ENCODE results near the gene CRIP1. TPM values are rescaled to one million over a fixed set of nuclear protein-coding genes. Genes with fewer than 3 reads are reported as not detected.

CRIP1 gene
- total RNA-seq, 1 experiment from 2014 or later, result 6.9 TPM

GRCh38 chr14:105517096-105517495, 30.4 kb downstream of the CRIP1 start:
- no peaks in the 10 kb centered on the region for H3K36me3 Mint-ChIP-seq (ENCODE audit: insufficient read depth in 1 of 3, low read depth in 3 of 3)
- DNase-seq, result no peak
- H3K4ac ChIP-seq (ENCODE audit: low read depth, low read length), result no peak overlapping the region
- no peaks in the 10 kb centered on the region for H4K20me1 ChIP-seq (ENCODE audit: control insufficient read depth, insufficient read depth, insufficient read length)
- H3K27me3 Mint-ChIP-seq (ENCODE audit: low read depth), result peaks cover 77% of the 10 kb centered on the region
- H3K79me2 ChIP-seq (ENCODE audit: insufficient read depth, low read length), result no peaks in the 10 kb centered on the region
- H3K79me1 ChIP-seq (ENCODE audit: insufficient read depth, low read depth, low read length, poor library complexity, severe bottlenecking), result no peaks in the 10 kb centered on the region
- H2AK5ac ChIP-seq (ENCODE audit: insufficient read length, low read length), result no peak overlapping the region
- H3K27me3 ChIP-seq (ENCODE audit: insufficient read depth, low read length), result no peaks in the 10 kb centered on the region
- no peak overlapping the region for H4K5ac ChIP-seq (ENCODE audit: insufficient read length, low read depth, low read length)
- H3K4me1 Mint-ChIP-seq, result no peaks in the 10 kb centered on the region
- peaks cover 0 to 52% of the 10 kb centered on the region in 2 experiments; a peak in 4 of 5 replicates for H3K9me3 Mint-ChIP-seq
- H3K4me2 ChIP-seq (ENCODE audit: insufficient read depth, insufficient read length, low read length), result no peak overlapping the region
- no peak overlapping the region for H3K14ac ChIP-seq (ENCODE audit: insufficient read depth, low read length)
- TF ChIP-seq CTCF (conservative IDR thresholded peaks at IDR 0.05), result no peak
- no peak overlapping the region for H2AFZ ChIP-seq (ENCODE audit: low read length)
- H2BK12ac ChIP-seq (ENCODE audit: insufficient read length, low read depth, low read length), result no peak overlapping the region
- H3K4me1 ChIP-seq (ENCODE audit: insufficient read depth, low read length), result no peaks in the 10 kb centered on the region
- no peaks in the 10 kb centered on the region for H3K23me2 ChIP-seq (ENCODE audit: insufficient read length, low read depth, low read length, poor library complexity, severe bottlenecking)
- H3K9me3 ChIP-seq (ENCODE audit: control insufficient read depth, low read depth, low read length), result no peaks in the 10 kb centered on the region
- no peak overlapping the region for H3K18ac ChIP-seq (ENCODE audit: insufficient read length, low read depth, low read length)
- no peak overlapping the region for H3T11ph ChIP-seq (ENCODE audit: low read length)
- no peak overlapping the region for H3K27ac Mint-ChIP-seq
- no peak overlapping the region for H3K27ac ChIP-seq (ENCODE audit: insufficient read length, low read depth, low read length)
- no peak overlapping the region for H4K91ac ChIP-seq (ENCODE audit: insufficient read length, low read depth, low read length)
- WGBS (ENCODE audit: extremely low coverage, insufficient read length, low lambda C conversion rate), result no CpG with 5 or more reads among the region's 5 CpGs
- no peak overlapping the region for H4K8ac ChIP-seq (replicated peaks; ENCODE audit: insufficient read length, low read depth, low read length)
- no peak overlapping the region for H2BK15ac ChIP-seq (ENCODE audit: low read depth, low read length)
- H3K23ac ChIP-seq (ENCODE audit: insufficient read length, low read depth, low read length), result no peak overlapping the region
- H3K4me3 Mint-ChIP-seq, result no peak overlapping the region
- no peak overlapping the region for H3K56ac ChIP-seq (ENCODE audit: insufficient read length, low read depth, low read length)
- no peak overlapping the region for H2BK20ac ChIP-seq (ENCODE audit: low read depth, low read length, poor library complexity, severe bottlenecking)
- H2BK5ac ChIP-seq (ENCODE audit: insufficient read length, low read length), result no peak overlapping the region
- no peak overlapping the region for H3K9ac ChIP-seq (ENCODE audit: extremely low read depth, insufficient read length, low read length)
- no peak overlapping the region for H2BK120ac ChIP-seq (ENCODE audit: low read depth, low read length, poor library complexity, severe bottlenecking)
